Fibroblast of skin of back (primary cell): ENCODE data around the gene PTCHD1. TPM values are rescaled to one million over a fixed set of nuclear protein-coding genes. Genes with fewer than 3 reads are reported as not detected.

ENCODE experiments used
- DNase-seq: peaks from one replicate; pipeline ENCODE4 v3.0.0-alpha.2; 2013
- polyA plus RNA-seq, 2 experiments: library from polyadenylated mRNA; unstranded; fragments of 120-200 nt; gene quantifications; one replicate each; pipeline ENCODE4 v1.2.1, GENCODE V29; 2013; ENCODE audit not compliant: insufficient read length in 2 of 2

The PTCHD1 gene
- polyA plus RNA-seq (2013, experiment 1 of 2; ENCODE audit: insufficient read length), result 0.06 TPM
- 0.01 TPM for polyA plus RNA-seq (2013, experiment 2 of 2; ENCODE audit: insufficient read length)

DNA sequence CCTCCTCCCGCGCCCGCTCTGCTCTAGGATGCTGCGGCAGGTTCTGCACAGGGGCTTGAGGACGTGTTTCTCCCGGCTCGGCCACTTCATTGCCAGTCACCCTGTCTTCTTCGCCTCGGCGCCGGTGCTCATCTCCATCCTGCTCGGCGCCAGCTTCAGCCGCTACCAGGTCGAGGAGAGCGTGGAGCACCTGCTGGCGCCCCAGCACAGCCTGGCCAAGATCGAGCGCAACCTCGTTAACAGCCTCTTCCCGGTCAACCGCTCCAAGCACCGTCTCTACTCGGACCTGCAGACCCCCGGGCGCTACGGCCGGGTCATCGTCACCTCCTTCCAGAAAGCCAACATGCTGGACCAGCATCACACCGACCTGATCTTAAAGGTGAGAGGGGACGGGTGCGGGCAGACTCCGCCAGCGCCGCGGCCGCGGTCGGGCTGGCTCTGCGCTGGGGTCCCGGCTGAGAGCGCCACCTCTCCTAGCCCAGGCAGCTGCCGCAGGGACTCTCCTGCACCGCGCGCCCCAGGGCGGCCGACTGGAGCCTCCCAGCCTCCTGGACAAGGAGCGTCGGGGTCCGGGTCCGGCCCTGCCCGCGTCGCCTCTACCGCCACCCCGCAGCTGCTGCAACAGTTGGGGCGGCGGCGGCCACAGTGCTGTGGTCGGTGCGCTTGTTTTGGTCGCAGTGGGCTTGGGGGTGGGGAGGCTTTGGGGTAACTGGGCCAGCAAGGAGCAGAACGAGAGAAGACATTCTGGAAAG is at the start of gene PTCHD1:
PTCHD1 (plus strand) TSS at position 2 of the 752 bp plus-strand sequence; CDS start at position 29, 27 bp downstream.
- no peak for DNase-seq

DNA sequence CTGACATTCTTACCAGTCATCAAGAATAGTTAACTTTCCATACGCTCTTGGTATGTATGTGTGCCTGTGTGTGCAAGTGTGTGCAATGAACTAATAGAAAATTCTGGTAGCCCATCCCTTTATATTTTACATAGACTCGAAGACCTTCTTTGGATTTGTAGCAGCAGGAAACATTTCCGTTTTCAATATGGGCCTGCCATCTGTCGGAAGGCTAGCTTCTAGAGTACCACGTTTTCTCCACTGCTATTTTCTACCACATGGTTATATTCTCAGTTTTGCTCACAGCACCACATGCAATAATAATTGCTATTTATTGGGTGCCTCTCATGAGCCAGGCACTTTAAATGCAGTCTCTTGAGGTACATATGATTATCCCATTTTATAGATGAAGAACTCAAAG is 47.9 kb upstream of the PTCHD1 start:
- no peak for DNase-seq

DNA sequence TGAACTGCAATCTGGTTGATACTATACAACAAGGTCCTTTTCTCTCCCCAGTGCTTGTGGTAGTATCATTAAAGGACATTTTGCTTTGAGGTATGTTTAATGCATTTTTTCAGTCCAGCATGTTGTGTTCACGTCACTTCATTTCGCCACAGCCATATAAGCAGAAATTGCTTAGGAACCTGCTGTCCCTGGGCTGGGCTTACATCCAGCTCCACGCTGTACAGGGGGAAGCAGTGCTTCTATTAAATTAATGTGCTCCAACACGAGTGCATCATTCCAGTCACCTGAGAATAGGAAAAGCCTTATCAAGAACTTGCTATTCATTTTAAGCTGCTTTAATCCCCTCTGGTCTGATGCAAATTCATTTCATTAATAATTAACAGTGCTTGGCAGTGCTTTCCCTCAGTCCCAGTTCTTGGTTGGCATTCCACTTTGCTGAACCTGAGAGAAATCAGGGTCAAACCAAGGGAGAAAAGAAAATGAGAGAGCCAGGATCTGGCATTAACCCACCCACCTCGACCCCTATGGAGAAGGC is 47.4 kb upstream of the PTCHD1 start:
- DNase-seq, result no peak

DNA sequence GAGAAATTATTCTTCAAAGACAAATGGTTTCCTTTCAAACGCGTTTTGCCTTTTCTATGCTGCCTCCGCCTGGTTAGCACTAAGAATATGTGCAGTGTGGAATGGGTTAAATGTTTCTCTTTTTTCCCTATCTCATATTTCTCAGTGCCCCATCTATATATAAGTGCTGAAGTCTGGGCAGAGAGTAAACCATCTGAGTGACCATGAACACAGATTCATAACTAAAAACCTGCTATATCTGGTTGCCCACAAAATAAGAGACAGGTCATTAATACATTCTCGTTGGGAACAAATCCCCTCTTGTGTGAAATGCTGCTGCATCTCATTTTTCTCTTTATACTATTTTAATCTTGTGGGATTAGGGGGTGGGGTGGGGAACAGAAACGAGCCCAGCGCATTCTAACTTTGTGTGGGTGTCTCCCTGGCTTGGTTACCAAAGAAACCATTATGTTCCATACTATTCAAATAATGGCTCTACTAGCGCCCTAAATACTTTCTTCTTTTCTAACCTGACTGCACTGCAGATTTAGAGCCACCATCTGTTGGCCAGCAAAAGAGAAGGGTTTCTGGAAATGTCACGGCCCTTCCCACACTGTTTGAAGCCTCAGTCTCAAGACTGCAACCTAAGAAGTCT is 42.2 kb upstream of the PTCHD1 start:
- no peak for DNase-seq

DNA sequence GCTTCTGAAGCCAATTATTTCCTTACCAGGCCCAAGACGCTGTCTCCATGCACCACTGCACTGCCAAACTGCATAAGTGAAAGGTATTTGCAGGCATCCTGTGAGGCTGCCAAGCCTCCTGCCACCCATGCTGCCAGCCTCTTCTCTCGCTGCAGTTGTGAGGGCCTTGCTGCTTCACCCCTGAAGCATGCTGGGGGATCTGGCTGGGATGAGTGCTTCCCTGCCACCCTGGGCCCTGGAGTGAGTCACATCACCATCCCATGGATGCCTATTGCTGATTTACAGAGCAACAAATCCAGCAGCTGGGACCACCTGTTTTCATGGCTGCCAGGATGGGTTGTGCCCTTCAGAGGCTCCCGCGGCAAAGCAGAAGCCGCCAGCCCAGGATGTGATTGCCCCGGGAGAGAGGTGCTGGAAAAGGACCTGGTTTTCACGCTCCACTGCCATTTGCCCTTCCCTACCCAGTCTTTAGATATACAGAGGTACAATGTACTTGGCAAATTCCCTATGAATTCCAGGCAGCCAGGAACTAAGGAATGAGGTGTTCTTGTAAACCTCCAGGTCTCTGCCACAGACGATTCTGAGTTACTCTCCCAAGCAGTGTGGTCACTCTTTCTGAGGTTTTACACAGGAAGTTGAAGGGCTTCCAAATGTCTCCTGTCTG is 41.5 kb upstream of the PTCHD1 start:
- DNase-seq, result no peak

DNA sequence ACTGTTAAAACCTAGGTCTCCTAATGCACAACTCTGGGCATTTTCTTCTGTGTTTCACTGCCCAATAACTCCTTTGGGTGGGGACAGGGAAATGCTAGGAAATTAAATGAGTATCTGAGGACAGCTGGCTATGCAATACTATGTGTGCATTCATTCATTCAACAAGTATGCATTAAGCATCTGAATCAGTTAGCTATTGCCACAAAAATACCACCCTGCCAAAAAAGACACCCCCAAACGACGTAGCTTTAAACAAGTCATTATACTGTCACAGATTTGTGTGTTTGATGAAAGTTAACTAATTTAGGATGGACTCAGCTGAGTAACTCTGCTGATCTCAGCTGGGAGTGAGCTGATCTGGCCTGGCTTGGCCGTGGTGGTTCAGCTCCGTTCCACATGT is 29.8 kb upstream of the PTCHD1 start:
- DNase-seq, result no peak

DNA sequence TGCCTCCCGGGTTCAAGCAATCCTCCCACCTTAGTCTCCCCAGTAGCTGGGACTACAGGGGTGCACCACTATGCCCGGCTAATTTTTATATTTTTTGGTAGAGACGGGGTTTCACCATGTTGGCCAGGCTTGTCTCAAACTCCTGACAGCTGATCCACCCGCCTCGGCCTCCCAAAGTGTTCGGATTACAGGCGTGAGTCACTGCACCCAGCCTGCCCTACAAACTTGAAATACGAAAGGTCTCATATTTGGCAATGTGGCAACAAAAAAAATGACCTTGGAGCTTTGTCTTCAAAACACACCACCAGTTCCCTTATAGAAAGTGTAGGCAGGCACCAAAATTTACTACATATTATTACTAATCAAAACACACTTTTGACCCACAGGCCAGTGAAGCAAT is 22.9 kb upstream of the PTCHD1 start:
- DNase-seq, result no peak

DNA sequence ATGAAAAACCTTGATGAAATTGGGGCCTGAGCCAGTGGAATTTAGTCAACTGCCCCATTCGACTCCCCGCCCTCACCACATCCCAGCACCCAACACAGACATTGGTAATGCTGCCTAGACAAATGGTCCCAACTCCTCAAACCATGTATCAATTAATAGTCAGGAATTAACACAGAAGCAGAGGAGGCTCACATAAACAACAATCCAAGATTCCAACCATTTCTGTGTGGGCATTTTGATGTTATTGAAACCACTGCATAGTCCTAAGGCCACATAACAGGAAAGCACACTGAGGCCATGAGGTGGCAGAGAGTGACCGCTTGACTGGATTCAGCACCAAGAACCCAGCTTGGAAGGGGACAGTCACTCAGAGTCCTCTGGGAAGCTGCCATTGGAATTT is 22.5 kb upstream of the PTCHD1 start:
- DNase-seq, result no peak

DNA sequence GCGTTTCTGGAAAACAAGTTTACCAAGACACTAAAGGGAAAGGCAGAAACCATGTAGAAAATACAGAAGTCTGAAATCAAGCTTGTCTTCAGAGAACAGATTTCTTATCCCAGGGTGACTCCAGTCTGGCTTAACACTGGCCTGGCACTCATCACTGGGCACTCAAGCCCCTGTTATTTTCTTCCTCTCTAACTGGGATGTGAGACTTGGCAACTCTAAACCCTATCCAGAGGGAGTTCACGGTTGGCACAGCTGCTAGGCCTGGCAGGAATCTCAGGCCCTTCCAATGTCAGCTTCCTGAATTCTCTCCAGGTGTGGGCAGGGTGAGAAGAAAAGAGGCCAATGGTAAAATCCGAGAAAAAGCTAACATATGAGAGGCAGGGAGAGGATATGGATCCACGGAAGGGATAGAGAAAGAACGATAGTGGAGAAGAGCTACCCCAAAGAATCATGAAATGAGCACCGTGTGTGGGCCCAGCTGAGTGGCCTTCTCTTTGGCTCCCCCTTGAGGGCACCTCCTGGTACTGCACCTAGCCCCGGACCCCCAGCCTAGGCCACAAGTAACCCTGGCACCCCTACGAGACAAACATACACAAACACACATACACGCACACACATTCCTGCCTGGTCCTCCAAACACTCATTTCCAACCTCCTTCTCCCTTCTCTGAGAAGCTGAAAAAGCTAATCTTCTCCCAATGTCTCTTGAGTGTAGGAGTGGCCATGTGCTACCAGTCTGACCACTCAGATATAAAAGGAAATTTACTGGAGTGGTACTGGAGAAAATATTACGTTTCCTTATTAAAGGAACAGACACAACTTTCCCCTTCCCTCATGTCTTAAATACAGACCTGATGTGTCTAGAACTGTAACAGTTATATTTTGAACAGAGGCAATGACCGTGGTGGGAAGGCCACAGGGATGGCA is 16.6 kb upstream of the PTCHD1 start:
- peak; percentile 18 for DNase-seq

DNA sequence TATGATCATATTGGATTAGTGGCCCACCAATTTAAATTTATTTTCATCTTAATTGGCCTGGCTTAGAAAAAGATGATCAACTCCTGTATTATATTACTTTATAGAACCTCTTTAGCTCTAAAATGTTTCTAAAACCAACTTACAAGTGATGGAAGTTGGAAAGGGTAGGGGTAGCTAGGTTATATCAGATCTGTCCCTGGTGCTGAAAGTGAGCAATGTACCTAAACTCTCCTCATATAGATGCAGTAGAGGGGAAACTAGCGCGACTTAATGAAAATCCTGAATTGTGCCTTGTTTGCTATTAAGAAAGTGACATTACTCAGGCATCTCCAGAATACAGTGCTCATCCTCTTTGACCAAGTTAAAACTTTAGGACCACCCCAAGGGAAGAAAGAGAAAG is 7.5 kb upstream of the PTCHD1 start:
- no peak for DNase-seq

DNA sequence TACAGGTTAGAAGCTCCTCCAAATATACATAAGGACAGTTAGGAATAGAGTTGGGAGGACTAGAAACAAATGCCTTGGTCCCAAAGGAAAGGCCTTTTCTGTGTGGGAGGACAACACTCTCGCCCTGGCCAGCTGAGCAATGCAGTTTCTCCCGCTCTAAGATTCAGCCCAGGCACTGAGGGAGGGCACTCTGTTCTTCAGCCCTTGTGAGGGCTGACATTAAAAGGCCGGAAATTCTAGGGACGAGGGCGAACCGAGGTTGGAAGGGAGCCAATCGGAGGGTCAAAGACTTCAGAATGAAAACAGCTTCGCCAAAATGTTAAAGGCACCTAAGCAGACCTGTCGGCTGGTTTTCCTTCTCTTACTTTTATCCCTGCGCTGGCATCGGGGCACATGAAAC is 2.9 kb upstream of the PTCHD1 start:
- DNase-seq, result no peak

DNA sequence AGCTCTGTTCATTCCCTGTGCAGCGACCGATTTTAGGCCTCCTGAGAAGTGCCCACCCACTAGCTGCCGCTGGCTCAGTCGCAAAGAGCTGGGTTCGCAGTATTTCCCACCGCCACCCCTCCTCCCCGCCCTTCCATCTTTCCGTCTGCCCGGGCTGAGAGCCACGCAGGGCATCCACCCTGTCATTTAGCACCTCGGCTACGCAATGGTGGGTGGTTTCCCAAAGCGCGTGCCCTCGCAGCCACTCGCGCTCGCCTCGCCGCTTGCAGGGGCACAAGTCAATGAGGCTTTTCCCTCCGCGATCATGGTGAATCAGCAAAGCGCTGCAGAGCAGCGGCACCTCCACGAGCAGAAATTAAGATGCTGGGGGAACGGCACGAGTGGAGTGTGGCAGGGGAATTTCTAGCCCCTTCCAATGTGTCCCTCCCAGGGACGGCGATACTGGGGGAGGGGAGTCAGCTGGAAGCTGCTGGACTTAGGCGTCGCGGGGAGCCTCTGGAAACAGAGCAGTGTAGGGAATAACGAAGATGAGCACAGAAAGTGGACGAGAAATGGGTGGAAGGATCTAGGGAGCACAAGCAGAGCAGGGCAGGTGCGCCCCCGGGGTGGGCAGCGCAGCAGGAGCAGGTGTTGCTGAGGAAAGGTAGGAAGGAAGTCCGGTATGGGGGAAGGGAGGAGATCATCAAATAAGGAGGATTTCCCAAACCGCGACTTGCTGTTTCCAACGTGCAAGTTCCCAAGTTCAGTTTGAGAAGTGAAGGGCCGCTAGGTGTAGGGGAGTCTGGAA is 2.4 kb upstream of the PTCHD1 start:
- DNase-seq, result no peak

DNA sequence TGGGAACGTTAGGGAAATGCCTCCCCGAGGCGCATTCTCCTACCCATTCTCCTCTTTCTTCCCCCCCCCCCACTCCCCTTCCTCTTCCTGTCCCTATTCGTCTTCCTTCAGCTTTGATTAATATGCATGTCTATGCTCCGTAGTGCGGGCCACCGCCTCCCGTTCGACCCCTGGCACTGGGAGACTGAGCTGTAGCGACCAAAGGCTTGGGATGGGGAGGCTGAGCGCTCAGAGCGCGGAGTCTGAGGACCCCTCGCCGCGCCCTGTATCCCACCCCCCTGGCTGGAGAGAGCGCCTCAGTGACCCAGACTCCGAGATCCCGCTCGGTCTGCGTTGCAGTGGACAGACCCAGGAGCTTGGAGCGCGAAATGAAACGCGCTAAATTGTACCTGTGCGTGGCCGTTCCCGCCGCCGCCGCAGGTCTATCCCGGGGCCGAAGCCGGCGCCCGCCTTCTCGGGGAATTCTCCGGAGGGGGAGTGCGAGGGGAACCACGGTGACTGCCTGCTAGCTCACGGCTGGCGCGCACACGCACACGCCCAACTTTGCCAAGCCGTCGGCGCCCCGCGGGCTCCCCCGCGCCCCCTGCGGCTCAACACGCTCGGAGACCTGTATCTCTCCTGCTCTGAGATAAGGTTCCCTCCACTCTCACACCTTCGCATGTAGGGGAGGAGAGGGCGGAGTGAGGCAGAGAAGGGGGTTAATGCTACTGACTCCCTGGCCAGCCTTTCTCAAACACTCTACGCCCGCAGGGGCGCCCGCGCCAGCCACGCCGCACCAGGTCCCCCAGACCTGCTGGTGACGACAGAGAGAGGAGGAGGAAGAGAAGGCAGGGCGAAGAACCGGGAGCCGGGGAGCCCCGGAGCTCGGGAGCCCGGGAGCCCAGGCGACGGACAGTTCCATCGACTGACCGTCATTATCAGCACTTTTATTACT is 1.5 kb upstream of the PTCHD1 start:
- DNase-seq, result no peak

DNA sequence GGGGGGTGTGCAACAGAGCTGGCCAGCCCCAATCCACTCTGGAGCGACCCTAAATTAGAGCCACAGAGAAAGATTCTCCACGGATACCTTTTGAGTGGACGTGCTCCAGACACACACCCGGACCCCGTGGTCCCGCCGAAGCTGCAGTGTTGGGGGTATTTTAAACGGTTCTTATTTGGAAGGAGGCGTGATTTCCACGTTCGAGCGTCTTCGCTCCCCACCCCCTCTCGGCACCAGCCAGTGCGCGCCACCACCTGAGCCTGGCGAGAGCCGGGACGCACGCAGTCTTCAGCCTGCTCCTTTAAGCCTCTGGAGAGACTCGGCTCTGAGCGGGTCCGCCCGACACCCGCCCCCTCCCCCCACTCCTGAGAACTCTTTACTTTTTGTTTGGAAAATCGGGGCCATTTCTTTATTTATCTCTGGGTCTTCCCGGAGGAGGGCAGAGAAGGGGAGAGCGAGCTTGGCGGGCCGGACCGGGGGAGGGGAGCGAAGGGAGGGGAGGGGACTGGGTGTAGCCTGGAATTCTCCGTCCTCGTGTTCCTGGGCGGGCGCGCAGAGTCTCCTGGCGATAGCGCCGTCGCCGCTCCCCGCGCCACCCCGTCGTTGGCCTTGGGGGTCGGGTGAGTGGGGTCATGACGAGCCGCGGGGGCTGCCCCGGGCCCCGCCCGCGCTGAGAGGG is 668 bp upstream of the PTCHD1 start:
- DNase-seq, result no peak

DNA sequence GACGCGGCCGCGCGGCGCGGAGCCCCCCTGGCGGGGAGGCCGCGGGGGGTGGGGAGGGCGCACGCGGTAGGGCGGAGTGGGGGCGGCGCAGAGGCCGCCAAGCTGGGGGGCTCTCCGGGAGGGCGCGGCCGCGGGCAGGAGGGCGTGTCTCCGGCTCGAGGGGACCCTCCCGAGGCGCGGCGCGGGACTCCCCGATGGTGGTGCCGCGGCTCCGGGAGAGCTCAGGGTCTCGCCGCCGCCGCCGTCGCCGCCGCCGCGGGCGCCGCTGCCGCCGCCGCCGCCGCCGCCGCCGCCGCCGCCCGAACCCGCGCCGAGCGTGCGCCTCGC is 165 bp upstream of the PTCHD1 start:
- no peak for DNase-seq

DNA sequence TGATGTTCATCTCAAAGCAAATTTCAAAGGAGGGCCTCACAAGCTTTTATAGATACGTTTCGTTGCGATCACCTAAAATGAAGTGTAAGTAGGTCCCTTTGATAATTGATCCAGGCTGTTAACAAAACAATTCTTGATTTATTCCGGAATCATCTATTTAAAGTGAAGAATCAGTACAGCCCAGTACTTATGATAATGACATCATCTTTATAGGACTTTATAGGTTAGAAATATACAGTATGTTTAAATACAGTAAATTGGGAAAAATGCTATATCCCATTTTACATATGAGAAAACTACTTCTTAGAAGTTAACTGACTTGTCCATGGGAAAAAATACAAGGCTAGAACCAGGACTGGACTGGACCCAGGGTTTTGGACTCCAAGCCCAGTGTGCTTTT is 3.7 kb downstream of the PTCHD1 start:
- no peak for DNase-seq

DNA sequence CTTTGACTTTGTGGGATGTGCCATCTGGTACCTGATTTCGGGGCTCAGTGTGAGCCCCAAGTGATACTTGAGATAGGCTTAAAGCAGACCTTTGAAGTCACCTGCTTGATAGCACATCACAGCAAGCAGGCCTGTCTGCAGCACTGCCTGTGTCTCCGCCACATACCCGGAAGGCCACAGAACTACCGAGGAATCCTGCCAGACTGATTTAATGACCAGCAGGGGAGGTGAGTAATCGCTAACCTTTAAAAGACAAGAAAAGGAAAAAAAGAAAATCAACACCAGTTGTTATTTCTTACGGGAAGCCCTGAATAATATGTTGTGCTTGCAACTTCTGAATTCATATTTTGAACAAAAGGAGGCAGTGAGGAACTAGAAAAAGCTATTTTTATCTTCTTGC is 6.8 kb downstream of the PTCHD1 start:
- peak; percentile 18 for DNase-seq

DNA sequence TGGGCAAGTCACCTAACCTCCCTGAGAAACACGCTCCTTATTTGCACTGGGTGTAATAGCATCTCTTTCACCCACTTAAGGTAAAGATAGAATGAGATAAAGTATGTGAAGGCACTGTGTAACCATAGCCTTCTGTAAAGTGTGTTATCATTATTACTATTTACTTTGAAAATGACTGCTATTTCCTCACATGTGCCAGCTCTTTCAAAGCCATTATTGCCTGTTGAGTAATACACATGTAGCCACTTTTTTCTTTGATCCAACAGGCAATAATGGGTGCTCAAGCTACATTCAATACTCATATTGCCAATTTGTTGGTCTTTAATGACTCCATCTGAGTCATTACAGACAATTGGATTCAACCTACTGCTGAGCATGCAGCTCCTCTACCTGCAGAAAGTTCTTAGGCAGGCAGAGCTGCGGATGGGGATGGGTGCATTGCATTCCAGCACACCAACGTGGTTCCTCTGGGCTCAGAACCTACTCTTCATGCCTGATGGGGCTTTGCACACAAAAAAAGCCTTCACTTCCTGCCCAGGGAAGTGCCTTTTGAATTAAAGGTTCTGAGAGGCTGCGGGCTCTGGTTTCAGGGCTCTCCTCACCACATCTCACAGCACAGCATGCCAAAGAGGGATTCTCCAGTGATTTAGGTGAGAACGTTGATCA is 9.7 kb downstream of the PTCHD1 start:
- DNase-seq, result no peak

DNA sequence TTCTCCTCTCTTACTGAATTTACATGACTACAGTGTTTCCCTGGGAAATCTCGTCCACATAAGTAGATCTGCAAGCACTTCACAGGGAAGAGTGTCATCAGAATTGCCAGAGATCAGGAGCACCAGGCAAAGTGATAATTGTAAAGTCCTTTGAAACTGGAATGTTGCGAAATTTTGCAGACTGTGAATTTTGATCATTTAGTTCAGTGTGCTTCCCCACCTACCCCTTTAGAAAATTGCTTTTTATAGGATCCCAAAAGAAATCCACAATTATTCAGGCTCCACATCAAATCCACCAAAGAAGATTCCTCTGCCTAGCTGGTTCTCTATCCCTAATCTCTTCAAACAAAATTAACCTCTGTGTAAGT is 10.2 kb downstream of the PTCHD1 start:
- DNase-seq, result no peak
